Measurements from ENCODE around the gene HSD17B11. TPM values are rescaled to one million over a fixed set of nuclear protein-coding genes. Genes with fewer than 3 reads are reported as not detected.
"Not testable (repeated sequence)": the region's sequence is repeated elsewhere in the genome, so short reads cannot be mapped to it uniquely, and the experiment has no call there.

Gene HSD17B11
- total and polyA plus RNA-seq, 11 donors = 6.6 to 28.0 (median 15.8) TPM

DNA sequence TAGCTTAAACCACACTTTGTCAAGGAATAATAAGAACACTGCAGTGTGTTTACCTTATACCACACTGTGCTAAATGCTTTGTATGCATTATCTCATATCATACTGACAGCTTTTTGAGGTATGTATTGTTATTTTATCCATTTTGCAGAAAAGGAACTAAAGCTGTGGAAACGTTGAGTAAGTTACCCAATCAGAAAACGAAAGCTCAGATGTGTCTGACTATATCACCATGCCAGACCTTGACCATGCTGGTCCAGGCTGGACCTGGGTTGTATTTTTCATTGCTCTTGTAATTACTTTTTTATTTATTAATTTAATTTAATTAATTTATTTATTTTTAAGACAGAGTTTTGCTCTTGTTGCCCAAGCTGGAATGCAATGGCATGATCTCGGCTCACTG lies 2.1 kb downstream of the HSD17B11 start:
- DNase-seq (no peak), ATAC-seq (no peak)
- H3K4me3 ChIP-seq = peak overlapping the region in 9 of 12 donors; percentile 63 to 82 (median 72)
- H3K27ac ChIP-seq = peak overlapping the region in 1 of 12 donors; percentile 94
- TF ChIP-seq POLR2A (IDR thresholded peaks at IDR 0.05) = no peak
- TF ChIP-seq, protein P1, sequence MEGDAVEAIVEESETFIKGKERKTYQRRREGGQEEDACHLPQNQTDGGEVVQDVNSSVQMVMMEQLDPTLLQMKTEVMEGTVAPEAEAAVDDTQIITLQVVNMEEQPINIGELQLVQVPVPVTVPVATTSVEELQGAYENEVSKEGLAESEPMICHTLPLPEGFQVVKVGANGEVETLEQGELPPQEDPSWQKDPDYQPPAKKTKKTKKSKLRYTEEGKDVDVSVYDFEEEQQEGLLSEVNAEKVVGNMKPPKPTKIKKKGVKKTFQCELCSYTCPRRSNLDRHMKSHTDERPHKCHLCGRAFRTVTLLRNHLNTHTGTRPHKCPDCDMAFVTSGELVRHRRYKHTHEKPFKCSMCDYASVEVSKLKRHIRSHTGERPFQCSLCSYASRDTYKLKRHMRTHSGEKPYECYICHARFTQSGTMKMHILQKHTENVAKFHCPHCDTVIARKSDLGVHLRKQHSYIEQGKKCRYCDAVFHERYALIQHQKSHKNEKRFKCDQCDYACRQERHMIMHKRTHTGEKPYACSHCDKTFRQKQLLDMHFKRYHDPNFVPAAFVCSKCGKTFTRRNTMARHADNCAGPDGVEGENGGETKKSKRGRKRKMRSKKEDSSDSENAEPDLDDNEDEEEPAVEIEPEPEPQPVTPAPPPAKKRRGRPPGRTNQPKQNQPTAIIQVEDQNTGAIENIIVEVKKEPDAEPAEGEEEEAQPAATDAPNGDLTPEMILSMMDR (IDR thresholded peaks at IDR 0.05) = no peak
- intact Hi-C loops (cut with DNase I) = loop anchor here in 1 of 10 donors (10.0 kb wide), 2 partner anchors 146 to 286 kb away; no protein-coding TSS in a partner anchor
- peaks cover 0 to 31% (median 0%) of the 10 kb centered on the region in 12 donors for H3K9me3 ChIP-seq
- 83 to 90% (median 88%) methylated on average over 3 of the region's 3 CpGs for WGBS, 4 donors
- no peaks in the 10 kb centered on the region for H3K27me3 ChIP-seq
- peaks cover 0 to 43% (median 12%) of the 10 kb centered on the region in 12 donors for H3K4me1 ChIP-seq
- H3K36me3 ChIP-seq = peaks cover 0 to 1% (median 0%) of the 10 kb centered on the region in 9 donors

DNA sequence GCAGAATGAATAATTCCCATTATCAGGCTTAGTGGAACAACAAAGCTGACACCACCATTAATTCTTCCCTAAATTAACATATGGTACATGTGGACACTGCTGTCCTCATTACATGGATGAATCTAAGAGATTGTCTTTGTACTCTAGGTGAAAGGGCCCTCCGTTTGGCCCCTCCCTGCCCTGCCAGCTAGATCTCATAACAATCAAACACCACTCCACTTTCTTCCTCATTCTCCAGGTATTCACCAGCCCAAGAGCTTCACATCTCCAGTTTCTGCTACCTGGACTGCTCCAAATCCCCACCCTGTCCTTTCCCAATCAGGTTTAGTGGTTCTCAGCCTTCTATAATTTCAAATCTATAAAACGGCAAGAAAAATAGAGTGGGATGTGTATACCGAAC lies 3.8 kb downstream of the HSD17B11 start:
- H3K27ac ChIP-seq = no peak overlapping the region
- intact Hi-C loops (cut with DNase I) = loop anchor here in 1 of 10 donors (10.0 kb wide), 2 partner anchors 148 to 288 kb away; no protein-coding TSS in a partner anchor
- H3K27me3 ChIP-seq = no peaks in the 10 kb centered on the region
- TF ChIP-seq, protein P1 (IDR thresholded peaks at IDR 0.05) = no peak
- TF ChIP-seq POLR2A (IDR thresholded peaks at IDR 0.05) = no peak
- H3K36me3 ChIP-seq = peaks cover 0 to 7% (median 0%) of the 10 kb centered on the region in 9 donors
- no peak for DNase-seq
- peaks cover 0 to 31% (median 0%) of the 10 kb centered on the region in 12 donors for H3K9me3 ChIP-seq
- H3K4me3 ChIP-seq = no peak overlapping the region
- no peak for ATAC-seq
- 88 to 95% (median 94%) methylated on average over 3 of the region's 3 CpGs for WGBS, 4 donors
- peaks cover 0 to 42% (median 13%) of the 10 kb centered on the region in 12 donors for H3K4me1 ChIP-seq

DNA sequence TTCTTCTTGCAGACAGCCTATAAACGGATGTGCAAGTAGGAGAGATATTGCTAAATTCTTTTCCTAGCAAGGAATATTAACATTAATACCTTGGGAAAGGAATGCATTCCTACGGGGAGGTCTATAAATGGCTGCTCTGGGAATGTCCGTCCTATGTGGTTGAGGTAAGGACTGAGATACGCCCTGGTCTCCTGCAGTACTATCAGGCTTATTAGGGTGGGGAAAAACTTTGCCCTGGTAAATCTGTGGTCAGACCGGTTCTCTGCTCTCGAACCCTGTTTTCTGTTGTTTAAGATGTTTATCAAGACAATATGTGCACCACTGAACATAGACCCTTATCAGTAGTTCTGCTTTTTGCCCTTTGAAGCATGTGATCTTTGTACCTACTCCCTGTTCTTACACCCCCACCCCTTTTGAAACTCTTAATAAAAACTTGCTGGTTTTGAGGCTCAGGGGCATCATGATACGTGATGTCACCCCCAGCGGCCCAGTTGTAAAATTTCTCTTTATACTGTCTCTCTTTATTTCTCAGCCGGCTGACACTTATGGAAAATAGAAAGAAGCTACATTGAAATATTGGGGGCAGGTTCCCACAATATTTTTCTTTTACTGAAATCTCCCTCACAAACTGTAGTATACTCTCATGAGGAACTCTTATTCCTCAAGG lies 6.4 kb downstream of the HSD17B11 start:
- not testable (repeated sequence) for ATAC-seq, H3K27ac ChIP-seq, H3K4me3 ChIP-seq, DNase-seq, H3K27me3 ChIP-seq
- intact Hi-C loops (cut with DNase I) = loop anchor here in 1 of 10 donors (10.0 kb wide), 2 partner anchors 150 to 290 kb away; no protein-coding TSS in a partner anchor
- H3K9me3 ChIP-seq = peaks cover 0 to 31% (median 0%) of the 10 kb centered on the region in 12 donors
- peaks cover 0 to 32% (median 12%) of the 10 kb centered on the region in 9 donors for H3K36me3 ChIP-seq
- WGBS, 4 donors = 91 to 98% (median 92%) methylated on average over 9 of the region's 9 CpGs
- H3K4me1 ChIP-seq = peaks cover 0 to 28% (median 5%) of the 10 kb centered on the region in 12 donors

DNA sequence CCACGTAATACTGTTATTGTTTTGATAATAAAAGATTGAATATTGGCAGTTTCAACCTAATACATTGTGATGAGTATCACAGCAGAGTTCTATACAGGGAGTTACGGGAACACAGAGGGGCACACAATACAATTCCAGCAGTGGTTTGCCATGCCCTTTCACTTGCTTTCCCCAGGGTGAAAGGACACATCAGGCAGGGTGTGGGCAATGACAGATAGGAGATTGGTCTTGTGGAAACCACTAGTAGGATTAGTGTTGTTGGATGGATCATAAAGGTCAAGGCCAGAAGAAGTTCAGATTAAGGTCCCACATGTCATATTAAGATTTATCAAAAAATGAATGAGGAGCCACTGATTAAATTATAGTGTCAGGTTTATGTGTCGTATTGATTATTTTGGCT lies 8.1 kb downstream of the HSD17B11 start:
- no peak for ATAC-seq
- no peak overlapping the region for H3K27ac ChIP-seq

More for the DNA sequence above, 8.1 kb downstream of the HSD17B11 start:
- Histone ChIP-seq H3K9me3 (peaks cover 0 to 22% (median 0%) of the 10 kb centered on the region in 12 donors), H3K27me3 (no peaks in the 10 kb centered on the region), H3K4me3 (no peak overlapping the region), H3K36me3 (peaks cover 0 to 39% (median 25%) of the 10 kb centered on the region in 9 donors), H3K4me1 (peaks cover 0 to 12% (median 0%) of the 10 kb centered on the region in 12 donors)
- 86 to 90% (median 89%) methylated on average over 3 of the region's 3 CpGs for WGBS, 4 donors
- no peak for DNase-seq
- TF ChIP-seq POLR2A (IDR thresholded peaks at IDR 0.05) = no peak
- TF ChIP-seq, protein P1 (IDR thresholded peaks at IDR 0.05) = no peak
- intact Hi-C loops (cut with DNase I) = loop anchor here in 1 of 10 donors (10.0 kb wide), 2 partner anchors 152 to 292 kb away; no protein-coding TSS in a partner anchor
